ENCODE measurements around the gene RAB30. TPM values are rescaled to one million over a fixed set of nuclear protein-coding genes. Genes with fewer than 3 reads are reported as not detected.
"Not testable (repeated sequence)": the region's sequence is repeated elsewhere in the genome, so short reads cannot be mapped to it uniquely, and the experiment has no call there.

RAB30 gene
- total RNA-seq, 1 experiment from 2014 or later = 1.5 TPM

DNA sequence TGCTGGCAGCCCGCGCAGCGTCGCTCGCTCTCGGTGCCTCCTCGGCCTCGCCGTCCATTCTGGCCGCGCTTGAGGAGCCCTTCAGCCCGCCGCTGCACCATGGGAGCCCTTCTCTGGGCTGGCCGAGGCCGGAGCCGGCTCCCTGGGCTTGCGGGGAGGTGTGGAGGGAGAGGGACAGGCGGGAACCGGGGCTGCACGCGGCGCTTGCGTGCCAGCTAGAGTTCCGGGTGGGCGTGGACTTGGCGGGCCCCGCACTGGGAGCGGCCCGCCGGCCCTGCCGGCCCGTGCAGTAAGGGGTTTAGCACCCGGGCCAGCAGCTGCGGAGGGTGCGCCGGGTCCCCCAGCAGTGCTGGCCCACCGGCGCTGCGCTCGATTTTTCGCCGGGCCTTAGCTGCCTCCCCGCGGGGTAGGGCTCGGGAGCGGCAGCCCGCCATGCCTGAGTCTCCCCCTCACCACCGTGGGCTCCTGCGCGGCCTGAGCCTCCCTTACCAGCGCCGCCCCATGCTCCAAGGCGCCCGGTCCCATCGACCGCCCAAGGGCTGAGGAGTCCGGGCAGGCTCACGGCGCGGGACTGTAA, 101.1 kb downstream of the RAB30 start:
- DNase-seq; H3K27me3 Mint-ChIP-seq (ENCODE audit: unreplicated experiment); H3K9me3 Mint-ChIP-seq (ENCODE audit: low read depth, unreplicated experiment); H3K4me3 Mint-ChIP-seq (ENCODE audit: low read depth, unreplicated experiment); CTCF ChIA-PET; BruUV-seq (replicated peaks); H3K27ac Mint-ChIP-seq (ENCODE audit: unreplicated experiment); H3K36me3 Mint-ChIP-seq (ENCODE audit: insufficient read depth, unreplicated experiment); H3K4me1 Mint-ChIP-seq (ENCODE audit: low read depth, unreplicated experiment); intact Hi-C loops (cut with micrococcal nuclease; ENCODE audit: unreplicated experiment): not testable (repeated sequence)

- CTCF ChIA-PET = no interaction called here
- TF ChIP-seq, protein P1, sequence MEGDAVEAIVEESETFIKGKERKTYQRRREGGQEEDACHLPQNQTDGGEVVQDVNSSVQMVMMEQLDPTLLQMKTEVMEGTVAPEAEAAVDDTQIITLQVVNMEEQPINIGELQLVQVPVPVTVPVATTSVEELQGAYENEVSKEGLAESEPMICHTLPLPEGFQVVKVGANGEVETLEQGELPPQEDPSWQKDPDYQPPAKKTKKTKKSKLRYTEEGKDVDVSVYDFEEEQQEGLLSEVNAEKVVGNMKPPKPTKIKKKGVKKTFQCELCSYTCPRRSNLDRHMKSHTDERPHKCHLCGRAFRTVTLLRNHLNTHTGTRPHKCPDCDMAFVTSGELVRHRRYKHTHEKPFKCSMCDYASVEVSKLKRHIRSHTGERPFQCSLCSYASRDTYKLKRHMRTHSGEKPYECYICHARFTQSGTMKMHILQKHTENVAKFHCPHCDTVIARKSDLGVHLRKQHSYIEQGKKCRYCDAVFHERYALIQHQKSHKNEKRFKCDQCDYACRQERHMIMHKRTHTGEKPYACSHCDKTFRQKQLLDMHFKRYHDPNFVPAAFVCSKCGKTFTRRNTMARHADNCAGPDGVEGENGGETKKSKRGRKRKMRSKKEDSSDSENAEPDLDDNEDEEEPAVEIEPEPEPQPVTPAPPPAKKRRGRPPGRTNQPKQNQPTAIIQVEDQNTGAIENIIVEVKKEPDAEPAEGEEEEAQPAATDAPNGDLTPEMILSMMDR (IDR thresholded peaks at IDR 0.05; ENCODE audit: unreplicated experiment) = no peak
- no peak overlapping the region for H3K27ac Mint-ChIP-seq (ENCODE audit: unreplicated experiment)
- H3K36me3 Mint-ChIP-seq (ENCODE audit: insufficient read depth, unreplicated experiment) = no peaks in the 10 kb centered on the region
- no peak overlapping the region for H3K4me3 Mint-ChIP-seq (ENCODE audit: low read depth, unreplicated experiment)
- no TSS peak for BruUV-seq (replicated peaks)
- H3K4me1 Mint-ChIP-seq (ENCODE audit: low read depth, unreplicated experiment) = no peaks in the 10 kb centered on the region
- no peaks in the 10 kb centered on the region for H3K27me3 Mint-ChIP-seq (ENCODE audit: unreplicated experiment)
- intact Hi-C loops (cut with micrococcal nuclease; ENCODE audit: unreplicated experiment) = no loop called here
- no peak for DNase-seq
- H3K9me3 Mint-ChIP-seq (ENCODE audit: low read depth, unreplicated experiment) = no peaks in the 10 kb centered on the region
Observed at GRCh38 chr11:82969811-82970210, 101.9 kb downstream of the RAB30 start.

DNA sequence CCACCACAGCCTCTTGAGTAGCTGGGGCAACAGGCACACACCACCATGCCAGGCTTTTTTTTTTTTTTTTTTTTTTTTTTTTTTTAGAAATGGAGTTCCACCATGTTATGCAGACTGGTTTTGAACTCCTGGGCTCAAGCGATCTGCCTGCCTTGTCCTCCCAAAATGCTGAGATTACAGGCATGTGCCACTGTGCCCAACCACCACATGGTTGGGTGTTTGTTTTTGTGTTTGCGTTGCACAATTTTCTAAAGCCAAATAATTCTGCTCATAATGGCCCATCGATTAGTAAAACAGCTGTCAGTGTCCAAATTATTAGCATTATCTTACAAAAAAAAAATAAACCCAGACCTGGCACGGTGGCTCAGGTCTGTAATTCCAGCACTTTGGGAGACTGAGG, 104.3 kb downstream of the RAB30 start:
- no peak overlapping the region for H3K4me3 Mint-ChIP-seq (ENCODE audit: low read depth, unreplicated experiment)
- DNase-seq = no peak
- intact Hi-C loops (cut with micrococcal nuclease; ENCODE audit: unreplicated experiment) = no loop called here
- CTCF ChIA-PET = no interaction called here
- no peaks in the 10 kb centered on the region for H3K27me3 Mint-ChIP-seq (ENCODE audit: unreplicated experiment)
- no peak overlapping the region for H3K27ac Mint-ChIP-seq (ENCODE audit: unreplicated experiment)
- TF ChIP-seq, protein P1 (IDR thresholded peaks at IDR 0.05; ENCODE audit: unreplicated experiment) = no peak
- H3K4me1 Mint-ChIP-seq (ENCODE audit: low read depth, unreplicated experiment) = no peaks in the 10 kb centered on the region
- no peaks in the 10 kb centered on the region for H3K36me3 Mint-ChIP-seq (ENCODE audit: insufficient read depth, unreplicated experiment)
- no peaks in the 10 kb centered on the region for H3K9me3 Mint-ChIP-seq (ENCODE audit: low read depth, unreplicated experiment)
- BruUV-seq (replicated peaks) = no TSS peak

- H3K27ac Mint-ChIP-seq (ENCODE audit: unreplicated experiment); H3K36me3 Mint-ChIP-seq (ENCODE audit: insufficient read depth, unreplicated experiment); CTCF ChIA-PET; H3K4me3 Mint-ChIP-seq (ENCODE audit: low read depth, unreplicated experiment); BruUV-seq (replicated peaks); DNase-seq; H3K4me1 Mint-ChIP-seq (ENCODE audit: low read depth, unreplicated experiment); intact Hi-C loops (cut with micrococcal nuclease; ENCODE audit: unreplicated experiment); H3K9me3 Mint-ChIP-seq (ENCODE audit: low read depth, unreplicated experiment); H3K27me3 Mint-ChIP-seq (ENCODE audit: unreplicated experiment): not testable (repeated sequence)
Observed at GRCh38 chr11:82962021-82962420, 109.7 kb downstream of the RAB30 start.

GRCh38 chr11:82960779-82961143, 110.9 kb downstream of the RAB30 start:
- CTCF ChIA-PET = no interaction called here
- H3K27me3 Mint-ChIP-seq (ENCODE audit: unreplicated experiment) = no peaks in the 10 kb centered on the region
- no peaks in the 10 kb centered on the region for H3K36me3 Mint-ChIP-seq (ENCODE audit: insufficient read depth, unreplicated experiment)
- H3K27ac Mint-ChIP-seq (ENCODE audit: unreplicated experiment) = no peak overlapping the region
- H3K9me3 Mint-ChIP-seq (ENCODE audit: low read depth, unreplicated experiment) = no peaks in the 10 kb centered on the region
- no peaks in the 10 kb centered on the region for H3K4me1 Mint-ChIP-seq (ENCODE audit: low read depth, unreplicated experiment)
- no TSS peak for BruUV-seq (replicated peaks)
- no peak overlapping the region for H3K4me3 Mint-ChIP-seq (ENCODE audit: low read depth, unreplicated experiment)
- TF ChIP-seq, protein P1 (IDR thresholded peaks at IDR 0.05; ENCODE audit: unreplicated experiment) = no peak
- no peak for DNase-seq
- intact Hi-C loops (cut with micrococcal nuclease; ENCODE audit: unreplicated experiment) = no loop called here

All from Calu3 (cell line).